GM19455 (cell line): ENCODE measurements around the gene OGFR.

Source experiments
- ATAC-seq: cut with Tn5 transposase; IDR thresholded peaks from one replicate; pipeline ENCODE4 v1.9.1; 2021; ENCODE audit not compliant: unreplicated experiment

The OGFR gene

DNA sequence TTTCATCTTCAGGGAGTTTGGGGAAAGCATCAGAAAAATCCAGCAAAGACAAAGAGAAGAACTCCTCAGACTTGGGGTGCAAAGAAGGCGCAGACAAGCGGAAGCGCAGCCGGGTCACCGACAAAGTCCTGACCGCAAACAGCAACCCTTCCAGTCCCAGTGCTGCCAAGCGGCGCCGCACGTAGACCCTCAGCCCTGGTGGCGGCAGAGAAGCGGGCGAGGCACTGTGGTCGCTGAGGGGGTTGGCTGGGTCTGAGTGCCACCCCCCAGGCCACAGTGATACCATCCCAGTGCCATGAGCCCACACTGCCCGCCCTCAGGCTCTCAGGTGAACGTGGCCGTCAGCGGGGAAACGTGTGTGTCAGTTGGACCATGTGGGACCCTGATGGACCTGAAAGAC lies 5.2 kb upstream of the OGFR start:
- ATAC-seq = no peak

DNA sequence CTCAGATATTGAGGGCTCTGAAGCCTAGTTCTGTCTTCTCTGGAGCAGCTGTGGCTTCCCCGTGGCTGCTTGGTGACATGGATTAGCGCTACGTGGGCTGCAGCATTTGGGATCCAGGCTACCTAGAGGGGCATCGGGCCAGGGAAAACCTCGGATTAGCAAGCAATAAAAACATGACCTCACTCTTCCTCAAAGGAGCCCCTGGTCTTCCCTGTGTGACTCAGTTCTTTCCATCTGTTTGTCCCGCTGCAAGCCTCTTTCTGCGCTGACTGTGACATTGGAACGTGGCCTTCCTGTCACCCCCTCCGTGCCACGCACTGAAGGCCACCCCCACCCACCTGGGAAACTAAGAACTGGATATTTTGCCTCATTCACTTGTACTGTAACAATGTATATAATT lies 4.8 kb upstream of the OGFR start:
- no peak for ATAC-seq

DNA sequence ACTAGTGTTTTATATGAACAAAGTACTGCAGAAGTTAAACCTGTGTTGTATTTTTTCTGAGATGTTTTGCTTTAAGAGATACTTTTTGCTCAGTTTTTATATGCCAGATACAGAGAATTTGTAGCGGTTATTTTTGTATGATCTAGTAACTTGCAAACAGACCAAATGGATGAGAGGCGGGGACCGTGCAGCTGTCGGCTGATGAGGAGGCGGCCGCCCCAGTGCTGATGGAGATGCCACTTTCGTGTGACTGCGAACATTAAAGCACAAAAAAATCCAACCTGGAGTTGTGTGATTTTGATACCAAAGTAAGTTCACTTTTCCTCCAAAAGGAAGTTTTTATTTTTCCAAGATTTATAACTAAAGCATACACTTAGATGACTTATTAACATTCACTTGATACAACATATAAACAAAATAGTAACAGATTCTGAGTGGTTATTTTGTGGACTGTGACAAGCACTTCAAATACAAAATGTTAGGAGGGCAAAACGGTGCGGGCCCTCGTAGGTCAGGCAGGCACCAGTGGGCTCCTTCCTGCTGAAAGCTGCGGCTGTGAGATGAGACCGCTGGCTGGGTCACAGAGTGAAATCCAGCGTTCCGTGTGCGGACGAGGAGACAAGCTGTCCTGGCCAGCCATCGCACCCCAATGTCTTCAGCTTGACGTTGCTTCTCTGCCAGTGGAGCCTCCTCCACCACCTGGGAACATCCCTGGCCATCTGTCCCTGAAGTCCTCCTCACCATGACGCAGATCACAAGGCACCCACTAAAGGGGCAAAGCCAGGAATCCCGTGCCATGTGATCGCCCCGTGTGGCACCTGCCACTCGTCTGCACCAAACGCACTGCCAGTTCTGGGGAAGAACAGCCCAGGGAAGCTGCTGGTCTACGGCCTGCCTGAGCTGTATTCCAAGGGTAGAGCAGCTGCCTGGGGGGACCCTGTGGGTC lies 4.0 kb upstream of the OGFR start:
- no peak for ATAC-seq

DNA sequence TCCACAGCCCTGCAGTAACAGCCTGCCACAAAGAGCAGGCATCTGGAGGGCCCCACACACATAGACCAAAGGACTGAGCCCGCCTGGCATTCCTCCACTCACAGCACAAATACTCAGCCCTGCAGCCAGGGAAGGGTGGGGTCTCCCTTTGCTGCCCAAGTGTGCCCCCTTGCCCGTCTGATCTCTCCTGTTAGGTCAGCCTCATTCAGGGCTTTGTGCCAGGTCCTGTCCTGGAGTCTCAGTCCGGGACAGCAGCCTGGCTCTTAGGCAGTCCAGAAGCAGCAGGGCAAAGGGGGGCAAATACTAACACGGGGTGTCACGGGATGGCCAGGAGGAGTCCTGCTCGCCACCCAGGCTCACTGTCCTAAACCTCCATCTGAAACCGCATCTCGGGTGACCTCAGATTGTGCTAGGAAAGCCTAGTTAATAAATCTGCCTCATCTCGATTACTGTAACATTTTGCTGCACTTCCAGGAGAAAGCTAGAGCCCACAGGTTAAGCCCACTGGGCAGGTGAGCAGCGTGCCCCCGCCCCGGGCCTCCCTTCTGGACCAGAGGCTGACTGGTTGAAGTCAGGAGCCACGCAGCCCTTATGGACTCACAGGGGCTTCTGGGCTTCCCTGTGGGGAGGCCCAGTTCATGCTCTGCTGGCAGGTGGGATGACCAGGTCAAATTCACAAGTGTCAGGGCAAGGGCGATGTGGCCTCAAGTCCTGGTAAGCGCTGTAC lies 3.2 kb upstream of the OGFR start:
- no peak for ATAC-seq

DNA sequence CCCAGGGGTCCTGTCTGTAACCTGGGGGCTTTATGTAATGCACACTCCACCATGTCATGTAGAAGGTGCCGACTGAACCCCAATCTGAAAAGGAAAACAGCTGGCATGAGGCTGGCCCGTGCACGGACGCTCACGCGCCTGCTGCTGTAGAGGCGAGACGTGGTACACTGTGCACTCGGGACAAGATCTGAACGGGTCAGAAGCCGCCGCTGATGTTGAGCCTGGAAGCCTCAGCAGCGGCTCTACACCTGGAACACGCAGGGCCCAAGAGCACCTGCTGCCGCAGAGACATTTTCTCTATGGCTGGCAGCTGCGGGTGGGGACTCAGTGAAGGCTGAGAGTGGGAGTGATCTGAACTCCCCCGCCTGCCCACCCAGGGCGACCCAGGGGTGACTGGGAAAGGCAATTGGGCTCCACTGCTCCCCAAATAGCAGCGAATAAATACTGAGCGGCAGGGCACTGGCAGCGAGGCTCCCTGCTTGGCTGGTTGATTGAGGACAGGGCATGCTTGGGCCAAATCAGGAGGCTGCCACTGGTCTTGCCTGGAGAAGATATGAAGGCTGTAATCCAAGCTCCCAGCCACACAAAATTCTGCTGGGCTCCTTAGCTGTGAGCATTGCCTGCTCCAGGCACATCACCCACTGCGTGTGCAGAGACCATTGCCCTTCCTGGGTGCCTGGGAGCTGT lies 2.5 kb upstream of the OGFR start:
- no peak for ATAC-seq

DNA sequence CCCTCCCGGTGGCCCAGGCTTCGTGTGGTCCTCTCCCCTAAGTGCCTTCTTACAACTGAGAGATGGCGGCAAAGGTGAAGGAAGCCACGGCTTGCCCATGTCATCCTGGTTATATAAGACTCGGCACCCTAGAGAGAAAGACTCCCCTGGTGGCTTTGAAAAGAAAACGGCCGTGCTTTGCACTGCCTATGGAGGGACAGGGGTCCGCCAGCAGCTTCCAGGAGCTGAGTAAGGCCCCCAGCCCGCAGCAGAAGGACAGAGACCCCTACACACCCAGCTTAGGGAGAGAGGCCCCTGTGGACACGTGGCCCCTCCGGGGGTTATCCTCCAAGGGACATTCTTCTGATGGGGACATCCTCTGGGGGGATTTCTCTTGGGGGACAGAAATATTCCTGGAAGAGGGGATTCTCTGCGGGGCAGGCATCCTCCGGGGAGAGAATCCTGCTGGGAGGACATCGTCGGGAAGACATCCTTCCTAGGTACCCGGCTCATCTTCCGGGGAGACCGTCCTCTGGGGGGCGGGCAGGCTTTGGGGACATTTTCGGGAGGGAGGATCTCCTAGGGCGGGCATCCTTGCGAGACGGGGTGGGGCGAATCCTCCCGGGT lies 511 bp upstream of the OGFR start:
- ATAC-seq = peak; percentile 12

DNA sequence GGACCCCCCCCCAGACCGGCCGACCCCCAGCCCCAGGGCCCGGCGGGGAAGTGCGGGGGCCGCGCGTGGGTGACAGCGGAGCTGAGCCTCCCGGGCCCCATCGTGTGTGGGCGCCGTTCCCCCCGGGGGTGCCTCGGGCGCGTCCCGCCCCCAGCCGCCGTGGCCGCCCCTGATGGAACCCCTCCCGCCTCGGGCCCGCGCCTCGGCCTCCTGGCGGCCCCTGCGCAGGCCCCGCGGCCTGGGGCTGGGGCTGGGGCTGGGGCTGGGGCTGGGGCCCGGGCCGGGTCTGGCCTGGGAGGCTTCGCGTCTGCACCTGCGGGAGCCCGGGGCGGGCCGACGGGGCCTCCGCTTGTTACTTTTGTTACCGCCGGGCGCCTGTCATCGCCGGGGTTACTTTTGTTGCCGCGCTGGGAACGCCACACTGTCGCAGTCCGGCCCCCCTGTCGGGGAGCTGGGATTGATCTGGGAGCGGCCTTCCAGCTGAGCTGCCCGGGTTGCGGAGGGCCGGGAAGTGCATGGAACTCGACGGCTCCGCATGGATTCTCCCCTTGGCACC lies 598 bp downstream of the OGFR start:
- ATAC-seq = peak; percentile 25

DNA sequence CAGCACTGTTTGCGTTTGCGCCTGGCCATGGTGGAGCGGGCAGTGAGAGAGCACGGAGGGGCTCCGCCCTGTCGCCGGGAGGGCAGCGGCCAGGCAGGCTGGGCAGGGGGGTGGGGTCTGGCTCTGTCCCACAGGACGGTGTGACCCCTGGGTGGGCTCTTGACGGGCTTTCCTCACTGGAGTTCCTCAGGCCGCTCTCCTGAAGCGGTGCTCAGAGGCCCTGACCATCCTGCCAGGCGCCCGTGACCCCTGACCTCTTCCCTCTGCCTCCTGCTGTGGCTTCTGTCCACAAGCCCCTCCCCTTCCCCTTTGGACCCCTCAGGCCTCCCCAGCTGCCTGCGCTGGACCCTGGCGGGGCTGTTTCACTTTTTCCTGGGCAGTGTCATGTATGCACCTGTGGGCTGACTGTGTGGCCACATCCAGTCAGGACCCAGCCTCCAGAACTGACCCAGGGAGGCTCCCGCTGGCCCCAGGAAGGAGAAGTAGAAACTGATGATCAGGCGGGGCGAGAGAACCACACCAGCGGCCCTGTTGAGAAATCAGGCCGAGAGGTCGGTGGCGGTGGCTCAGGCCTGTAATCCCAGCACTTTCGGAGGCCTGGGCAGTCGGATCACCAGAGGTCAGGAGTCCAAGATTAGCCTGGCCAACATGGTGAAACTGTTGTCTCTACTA lies 1.2 kb downstream of the OGFR start:
- ATAC-seq = no peak

DNA sequence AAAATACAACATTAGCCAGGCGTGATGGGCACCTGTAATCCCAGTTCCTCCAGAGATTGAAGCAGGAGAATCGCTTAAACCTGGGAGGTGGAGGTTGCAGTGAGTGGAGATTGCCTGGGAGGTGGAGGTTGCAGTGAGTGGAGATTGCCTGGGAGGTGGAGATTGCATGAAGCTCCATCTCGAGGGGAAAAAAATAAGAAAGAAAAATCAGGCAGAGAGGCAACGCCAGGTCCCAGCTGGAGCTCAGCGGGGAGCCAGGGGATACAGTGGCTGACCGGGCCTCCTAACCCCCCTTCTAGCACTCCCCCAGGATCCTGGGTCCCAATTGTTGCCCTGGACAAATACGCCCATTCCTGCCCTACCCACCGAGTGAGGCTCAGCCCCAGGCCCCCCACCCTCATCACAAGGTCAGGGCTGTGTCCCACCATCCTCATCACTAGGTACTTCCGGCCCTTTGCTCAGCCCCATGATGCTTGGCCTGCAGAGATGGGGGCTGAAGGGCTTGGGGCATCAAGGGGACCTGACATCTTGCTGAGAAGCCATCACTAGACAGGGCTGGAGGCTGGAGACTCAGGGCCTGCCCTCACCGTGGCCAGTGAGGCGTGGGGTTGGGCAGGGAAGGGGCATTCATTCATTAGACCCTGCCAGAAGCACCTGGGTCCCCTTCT lies 1.9 kb downstream of the OGFR start:
- no peak for ATAC-seq

DNA sequence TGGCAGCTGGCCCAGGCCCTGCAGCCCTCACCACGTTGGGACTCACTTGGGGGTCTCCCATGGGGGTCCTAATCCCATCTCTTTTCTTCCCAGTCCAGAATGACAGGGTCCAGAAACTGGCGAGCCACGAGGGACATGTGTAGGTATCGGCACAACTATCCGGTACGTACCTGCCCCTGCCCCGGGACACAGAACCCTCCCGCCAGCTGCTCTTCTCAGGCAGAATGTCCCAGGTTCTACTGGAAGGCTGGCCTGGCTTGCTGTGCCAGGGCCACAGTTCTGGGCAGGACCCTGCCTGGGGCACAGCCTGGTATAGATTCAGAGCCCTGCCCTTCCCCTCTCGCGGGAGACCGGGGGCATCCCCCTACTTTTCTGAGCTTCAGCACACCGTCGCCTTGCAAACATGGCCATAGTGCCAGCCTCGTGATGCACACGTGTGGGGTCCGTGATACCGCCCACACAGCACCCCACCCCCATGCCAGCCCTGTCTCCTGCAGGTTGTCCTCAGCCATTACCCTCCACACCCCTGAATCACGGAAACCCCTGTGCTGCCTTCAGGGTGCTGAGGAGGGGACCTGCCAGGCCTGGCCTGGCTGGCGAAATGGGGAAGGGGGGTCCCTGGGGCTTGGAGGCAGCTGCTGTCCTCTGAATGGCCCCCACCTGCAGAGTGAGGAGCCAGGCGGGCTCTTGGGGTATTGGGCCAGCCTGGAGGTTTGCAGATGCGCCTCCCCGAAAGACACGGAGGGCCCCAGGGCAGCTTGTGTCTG lies 3.0 kb downstream of the OGFR start:
- no peak for ATAC-seq

DNA sequence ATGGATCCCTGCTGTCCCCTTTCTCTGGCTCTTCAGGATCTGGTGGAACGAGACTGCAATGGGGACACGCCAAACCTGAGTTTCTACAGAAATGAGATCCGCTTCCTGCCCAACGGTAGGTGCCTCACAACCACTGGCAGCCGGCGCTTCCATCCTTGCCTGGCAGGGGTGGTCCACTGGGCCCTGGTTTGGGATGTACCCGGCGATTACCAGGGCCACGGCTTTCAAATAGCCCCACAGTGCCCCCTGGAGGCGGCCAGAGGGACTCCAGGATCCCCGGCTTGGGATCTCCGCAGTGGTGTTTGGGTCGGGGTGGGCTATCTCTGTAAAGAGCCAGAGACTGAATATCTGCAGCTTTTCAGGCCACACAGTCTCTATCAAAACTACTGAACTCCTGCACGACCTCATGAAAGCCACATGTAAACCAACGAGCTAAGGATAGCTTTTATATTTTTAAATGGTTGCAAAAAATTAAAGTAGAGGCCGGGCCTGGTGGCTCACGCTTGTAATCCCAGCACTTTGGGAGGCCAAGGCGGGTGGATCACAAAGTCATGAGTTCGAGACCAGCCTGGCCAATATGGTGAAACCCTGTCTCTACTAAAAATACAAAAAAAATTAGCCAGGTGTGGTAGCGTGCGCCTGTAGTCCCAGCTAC lies 3.7 kb downstream of the OGFR start:
- ATAC-seq = no peak

DNA sequence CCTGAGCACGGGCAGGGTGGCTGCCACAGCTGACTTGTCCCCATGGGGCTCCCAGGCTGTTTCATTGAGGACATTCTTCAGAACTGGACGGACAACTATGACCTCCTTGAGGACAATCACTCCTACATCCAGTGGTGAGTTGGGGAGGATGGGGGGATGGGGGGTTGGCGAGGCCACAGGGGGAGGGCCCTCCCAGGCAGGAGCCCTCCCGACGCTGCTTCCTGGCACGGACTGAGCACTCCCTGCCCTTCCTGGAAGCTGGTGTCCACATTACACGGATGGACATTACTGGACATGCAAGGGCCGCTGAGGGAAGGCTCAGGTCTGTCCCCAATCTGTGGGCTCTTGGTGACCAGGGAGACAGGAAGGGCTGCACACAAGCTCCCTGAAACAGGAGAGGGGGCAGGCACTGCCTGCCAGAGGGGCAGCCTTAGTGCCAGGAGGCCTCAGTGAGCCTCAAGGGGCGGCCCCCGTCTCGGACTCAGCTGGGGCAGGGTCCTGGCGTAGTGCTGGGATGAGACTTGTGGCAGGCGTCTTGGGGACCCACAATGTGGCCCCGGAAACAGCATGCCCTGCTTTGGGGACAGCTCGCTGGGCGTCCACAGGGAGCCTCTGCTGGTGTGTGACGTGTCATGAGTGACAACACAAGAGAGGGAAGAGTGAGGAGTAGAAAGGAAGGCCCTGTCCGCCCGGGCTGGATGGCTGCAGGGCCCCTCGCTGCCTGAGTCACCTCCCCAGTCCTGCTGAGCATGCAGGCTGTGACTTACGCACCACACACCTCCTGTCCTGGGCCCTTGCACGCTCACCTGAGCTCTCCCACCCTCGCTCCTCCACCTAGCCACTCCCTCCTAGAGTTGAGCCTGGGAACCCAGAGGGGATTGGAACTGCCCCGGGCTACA lies 5.1 kb downstream of the OGFR start:
- ATAC-seq = no peak

DNA sequence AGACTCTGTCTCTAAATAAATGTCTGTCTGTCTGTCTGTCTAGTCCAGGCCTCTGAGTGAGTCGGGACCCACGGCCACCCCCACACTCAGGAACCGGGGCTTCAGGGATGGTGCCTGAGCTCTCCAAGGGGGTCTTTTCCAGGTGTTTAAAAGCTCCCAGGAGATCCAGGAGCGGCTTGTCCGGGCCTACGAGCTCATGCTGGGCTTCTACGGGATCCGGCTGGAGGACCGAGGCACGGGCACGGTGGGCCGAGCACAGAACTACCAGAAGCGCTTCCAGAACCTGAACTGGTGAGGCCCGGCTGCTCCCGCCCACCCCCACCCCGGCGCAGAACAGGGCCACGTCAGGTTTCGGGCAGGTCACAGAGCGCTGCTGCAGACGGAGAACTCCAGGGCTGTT lies 6.7 kb downstream of the OGFR start:
- ATAC-seq = no peak

DNA sequence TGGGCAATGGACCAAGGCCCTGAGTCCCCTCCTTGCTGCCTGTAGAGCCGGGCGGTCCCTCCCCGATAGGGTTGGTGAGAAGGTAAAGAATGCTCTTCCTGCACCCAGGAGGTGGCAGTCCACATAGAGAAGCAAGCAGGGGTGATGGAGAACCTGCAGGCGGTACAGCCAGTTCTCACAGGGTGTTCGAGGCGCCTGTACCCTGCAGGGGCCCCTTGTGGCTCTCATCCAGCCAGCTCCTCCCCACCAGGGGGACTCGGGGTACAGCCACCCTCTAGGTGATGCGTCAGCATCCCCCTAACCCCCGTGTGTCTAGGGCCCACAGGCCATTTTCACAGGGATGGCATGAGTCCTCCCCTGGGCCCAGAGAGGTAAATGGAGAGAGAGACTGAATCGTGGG lies 7.1 kb downstream of the OGFR start:
- ATAC-seq = no peak

DNA sequence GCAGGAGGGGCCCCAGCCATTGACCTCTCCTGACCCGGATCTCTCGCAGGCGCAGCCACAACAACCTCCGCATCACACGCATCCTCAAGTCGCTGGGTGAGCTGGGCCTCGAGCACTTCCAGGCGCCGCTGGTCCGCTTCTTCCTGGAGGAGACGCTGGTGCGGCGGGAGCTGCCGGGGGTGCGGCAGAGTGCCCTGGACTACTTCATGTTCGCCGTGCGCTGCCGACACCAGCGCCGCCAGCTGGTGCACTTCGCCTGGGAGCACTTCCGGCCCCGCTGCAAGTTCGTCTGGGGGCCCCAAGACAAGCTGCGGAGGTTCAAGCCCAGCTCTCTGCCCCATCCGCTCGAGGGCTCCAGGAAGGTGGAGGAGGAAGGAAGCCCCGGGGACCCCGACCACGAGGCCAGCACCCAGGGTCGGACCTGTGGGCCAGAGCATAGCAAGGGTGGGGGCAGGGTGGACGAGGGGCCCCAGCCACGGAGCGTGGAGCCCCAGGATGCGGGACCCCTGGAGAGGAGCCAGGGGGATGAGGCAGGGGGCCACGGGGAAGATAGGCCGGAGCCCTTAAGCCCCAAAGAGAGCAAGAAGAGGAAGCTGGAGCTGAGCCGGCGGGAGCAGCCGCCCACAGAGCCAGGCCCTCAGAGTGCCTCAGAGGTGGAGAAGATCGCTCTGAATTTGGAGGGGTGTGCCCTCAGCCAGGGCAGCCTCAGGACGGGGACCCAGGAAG lies 7.7 kb downstream of the OGFR start:
- ATAC-seq = no peak

DNA sequence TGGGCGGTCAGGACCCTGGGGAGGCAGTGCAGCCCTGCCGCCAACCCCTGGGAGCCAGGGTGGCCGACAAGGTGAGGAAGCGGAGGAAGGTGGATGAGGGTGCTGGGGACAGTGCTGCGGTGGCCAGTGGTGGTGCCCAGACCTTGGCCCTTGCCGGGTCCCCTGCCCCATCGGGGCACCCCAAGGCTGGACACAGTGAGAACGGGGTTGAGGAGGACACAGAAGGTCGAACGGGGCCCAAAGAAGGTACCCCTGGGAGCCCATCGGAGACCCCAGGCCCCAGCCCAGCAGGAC lies 8.2 kb downstream of the OGFR start:
- ATAC-seq = no peak

DNA sequence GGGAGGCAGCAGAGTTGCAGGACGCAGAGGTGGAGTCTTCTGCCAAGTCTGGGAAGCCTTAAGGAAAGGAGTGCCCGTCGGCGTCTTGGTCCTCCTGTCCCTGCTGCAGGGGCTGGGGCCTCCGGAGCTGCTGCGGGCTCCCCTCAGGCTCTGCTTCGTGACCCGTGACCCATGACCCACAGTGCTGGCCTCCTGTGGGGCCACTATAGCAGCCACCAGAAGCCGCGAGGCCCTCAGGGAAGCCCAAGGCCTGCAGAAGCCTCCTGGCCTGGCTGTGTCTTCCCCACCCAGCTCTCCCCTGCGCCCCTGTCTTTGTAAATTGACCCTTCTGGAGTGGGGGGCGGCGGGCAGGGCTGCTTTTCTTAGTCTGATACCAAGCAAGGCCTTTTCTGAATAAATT lies 9.0 kb downstream of the OGFR start:
- no peak for ATAC-seq
